ENCODE measurements around the gene DDX24. TPM values are rescaled to one million over a fixed set of nuclear protein-coding genes. Genes with fewer than 3 reads are reported as not detected.

DDX24 gene
- total RNA-seq, 4 donors from 2014 or later: 182 to 252 (median 201) TPM

GRCh38 chr14:94020267-94020666 lies 60.7 kb downstream of the DDX24 start:
- H3K27ac ChIP-seq: no peak overlapping the region
- no peak for TF ChIP-seq POLR2AphosphoS5 (IDR thresholded peaks at IDR 0.05)
- TF ChIP-seq POLR2A (IDR thresholded peaks at IDR 0.05): no peak
- no peak for TF ChIP-seq EP300 (IDR thresholded peaks at IDR 0.05)
- TF ChIP-seq CTCF (IDR thresholded peaks at IDR 0.05): no peak
- no peaks in the 10 kb centered on the region for H3K27me3 ChIP-seq
- WGBS, 2 donors (ENCODE audit: low coverage in 1 of 2): 85 to 92% methylated on average over 4 of the region's 4 CpGs
- ATAC-seq: no peak
- H3K4me1 ChIP-seq: no peaks in the 10 kb centered on the region
- no peaks in the 10 kb centered on the region for H3K9me3 ChIP-seq
- H3K36me3 ChIP-seq: no peaks in the 10 kb centered on the region
- H3K4me3 ChIP-seq: no peak overlapping the region

- no peak overlapping the region for H3K27ac ChIP-seq
- H3K9me3 ChIP-seq: no peaks in the 10 kb centered on the region
- no peaks in the 10 kb centered on the region for H3K4me1 ChIP-seq
- H3K4me3 ChIP-seq: no peak overlapping the region
- WGBS, 2 donors (ENCODE audit: low coverage in 1 of 2): 76% methylated on average over 6 of the region's 6 CpGs; no CpG with 5 or more reads in 1 of the 2 donors
- no peaks in the 10 kb centered on the region for H3K27me3 ChIP-seq
- TF ChIP-seq POLR2AphosphoS5 (IDR thresholded peaks at IDR 0.05) (no peak), CTCF (IDR thresholded peaks at IDR 0.05) (no peak), POLR2A (IDR thresholded peaks at IDR 0.05) (no peak), EP300 (IDR thresholded peaks at IDR 0.05) (no peak)
- no peak for ATAC-seq
- no peaks in the 10 kb centered on the region for H3K36me3 ChIP-seq
These were observed 61.7 kb downstream of the DDX24 start for GRCh38 chr14:94019329-94019728.

GRCh38 chr14:94018308-94018707 lies 62.7 kb downstream of the DDX24 start:
- no peaks in the 10 kb centered on the region for H3K9me3 ChIP-seq
- H3K27me3 ChIP-seq: no peaks in the 10 kb centered on the region
- no peak for TF ChIP-seq POLR2AphosphoS5 (IDR thresholded peaks at IDR 0.05)
- TF ChIP-seq POLR2A (IDR thresholded peaks at IDR 0.05): no peak
- no peak for ATAC-seq
- H3K4me3 ChIP-seq: no peak overlapping the region
- no peak overlapping the region for H3K27ac ChIP-seq
- no peaks in the 10 kb centered on the region for H3K4me1 ChIP-seq
- H3K36me3 ChIP-seq: no peaks in the 10 kb centered on the region
- WGBS, 2 donors (ENCODE audit: low coverage in 1 of 2): 56 to 68% methylated on average over 2 to 7 of the region's 8 CpGs

GRCh38 chr14:94016446-94016976 lies 64.5 kb downstream of the DDX24 start:
- Histone ChIP-seq H3K9me3 (no peaks in the 10 kb centered on the region), H3K4me1 (peaks cover 0 to 4% (median 0%) of the 10 kb centered on the region in 3 donors), H3K36me3 (no peaks in the 10 kb centered on the region), H3K4me3 (no peak overlapping the region), H3K27ac (no peak overlapping the region), H3K27me3 (no peaks in the 10 kb centered on the region)
- peak; percentile 25 for ATAC-seq
- 94% methylated on average over 5 of the region's 8 CpGs; no CpG with 5 or more reads in 1 of the 2 donors for WGBS, 2 donors (ENCODE audit: low coverage in 1 of 2)
- TF ChIP-seq EP300 (IDR thresholded peaks at IDR 0.05): no peak
- no peak for TF ChIP-seq POLR2A (IDR thresholded peaks at IDR 0.05)
- no peak for TF ChIP-seq POLR2AphosphoS5 (IDR thresholded peaks at IDR 0.05)
- no peak for TF ChIP-seq CTCF (IDR thresholded peaks at IDR 0.05)

GRCh38 chr14:94015223-94015622 lies 65.8 kb downstream of the DDX24 start:
- no peak for ATAC-seq
- no peaks in the 10 kb centered on the region for H3K36me3 ChIP-seq
- no peak overlapping the region for H3K27ac ChIP-seq
- no peak overlapping the region for H3K4me3 ChIP-seq
- peaks cover 0 to 5% (median 0%) of the 10 kb centered on the region in 3 donors for H3K4me1 ChIP-seq
- TF ChIP-seq CTCF (IDR thresholded peaks at IDR 0.05) (no peak), POLR2AphosphoS5 (IDR thresholded peaks at IDR 0.05) (no peak), POLR2A (IDR thresholded peaks at IDR 0.05) (no peak), EP300 (IDR thresholded peaks at IDR 0.05) (no peak)
- WGBS, 2 donors (ENCODE audit: low coverage in 1 of 2): no CpG with 5 or more reads among the region's 2 CpGs
- no peaks in the 10 kb centered on the region for H3K9me3 ChIP-seq
- no peaks in the 10 kb centered on the region for H3K27me3 ChIP-seq

Measured in gastroesophageal sphincter (tissue), 4 donors.